HepG2 (cell line): ENCODE results near the gene C3orf18. TPM values are rescaled to one million over a fixed set of nuclear protein-coding genes. Genes with fewer than 3 reads are reported as not detected.

Experiments
- CEBPZ ChIP-seq: IDR thresholded peaks from 2 replicates; pipeline ENCODE4 v1.6.1; 2012; ENCODE audit warnings: low read length, improper control_type of control experiment
- CENPT ChIP-seq: sonication (generic); formaldehyde crosslinking; IDR thresholded peaks from 2 replicates; pipeline ENCODE4 v1.8.0; 2022; ENCODE audit warnings: low read depth, mild to moderate bottlenecking, moderate library complexity, missing genetic modification reagents
- HNF4G ChIP-seq, 2 experiments: sonication (generic) in 1 of 2; formaldehyde crosslinking in 1 of 2; IDR thresholded peaks; 2 replicates each; pipeline versions ENCODE4 v1.4.0 to v1.6.1; 2011 to 2020; ENCODE audit warnings: borderline replicate concordance in 2 of 2, low read depth in 2 of 2, mild to moderate bottlenecking in 2 of 2, low read length in 1 of 2, missing genetic modification reagents in 1 of 2, moderate library complexity in 1 of 2
- MED13 ChIP-seq: sonication (generic); formaldehyde crosslinking; IDR thresholded peaks from 2 replicates; pipeline ENCODE4 v1.5.0; 2020; ENCODE audit warnings: missing genetic modification reagents
- MYC ChIP-seq: sonication (generic); formaldehyde crosslinking; IDR thresholded peaks from 2 replicates; pipeline ENCODE4 v1.9.0; 2021; ENCODE audit warnings: missing genetic modification reagents, borderline replicate concordance
- NPAS2 ChIP-seq: sonication (generic); formaldehyde crosslinking; IDR thresholded peaks from 2 replicates; pipeline ENCODE4 v1.8.0; 2022; ENCODE audit warnings: mild to moderate bottlenecking, missing genetic modification reagents, borderline replicate concordance
- RARG ChIP-seq: sonication (generic); formaldehyde crosslinking; IDR thresholded peaks from 2 replicates; pipeline ENCODE4 v1.4.0; 2020; ENCODE audit warnings: low read depth, mild to moderate bottlenecking, missing genetic modification reagents
- RBM39 ChIP-seq: fragments of 200-400 bp; formaldehyde crosslinking; IDR thresholded peaks from one replicate; pipeline ENCODE4 v1.6.1; 2018; ENCODE audit warnings: antibody characterized with exemption, mild to moderate bottlenecking, low read depth, low read length; ENCODE audit not compliant: poor library complexity, severe bottlenecking
- SMAD1 ChIP-seq: sonication (generic); formaldehyde crosslinking; IDR thresholded peaks from 2 replicates; pipeline ENCODE4 v1.4.0; 2020; ENCODE audit warnings: missing genetic modification reagents, low read depth, mild to moderate bottlenecking, borderline replicate concordance
- SP1 ChIP-seq, 2 experiments: fragments of 450-650 bp in 1 of 2; sonication (generic) in 1 of 2; formaldehyde crosslinking in 1 of 2; IDR thresholded peaks; 2 replicates each; pipeline versions ENCODE4 v1.4.0 to v1.6.1; 2016 to 2020; ENCODE audit warnings: missing genetic modification reagents in 1 of 2
- TBP ChIP-seq: sonication (generic); formaldehyde crosslinking; IDR thresholded peaks from 2 replicates; pipeline ENCODE4 v1.5.0; 2020; ENCODE audit warnings: missing genetic modification reagents
- TCF7 ChIP-seq: sonication (generic); IDR thresholded peaks from 2 replicates; pipeline ENCODE4 v1.6.1; 2016; ENCODE audit warnings: antibody characterized with exemption, low read depth
- TP53 ChIP-seq: sonication (generic); formaldehyde crosslinking; conservative IDR thresholded peaks from 2 replicates; pipeline ENCODE4 v1.4.0; 2020; ENCODE audit warnings: missing genetic modification reagents
- ZNF143 ChIP-seq: sonication (generic); formaldehyde crosslinking; IDR thresholded peaks from 2 replicates; pipeline ENCODE4 v1.4.0; 2020; ENCODE audit warnings: missing genetic modification reagents
- ZNF17 ChIP-seq: sonication (generic); formaldehyde crosslinking; IDR thresholded peaks from 2 replicates; pipeline ENCODE4 v1.5.0; 2020; ENCODE audit warnings: mild to moderate bottlenecking, missing genetic modification reagents
- ZNF326 ChIP-seq: sonication (generic); formaldehyde crosslinking; IDR thresholded peaks from 2 replicates; pipeline ENCODE4 v1.4.0; 2020; ENCODE audit warnings: missing genetic modification reagents, borderline replicate concordance
- ZNF484 ChIP-seq: sonication (generic); formaldehyde crosslinking; IDR thresholded peaks from 2 replicates; pipeline ENCODE4 v1.5.1; 2020; ENCODE audit warnings: mild to moderate bottlenecking, low read depth, missing genetic modification reagents, borderline replicate concordance
- polyA plus RNA-seq, 8 experiments: library from polyadenylated mRNA; depleted of rRNA in 3 of 8; stranded (reverse) in 7 of 8; unstranded in 1 of 8; fragments of >200 nt; fragmentation: Illumina TruSeq in 4 of 8; extraction: Trizol in 4 of 8; gene quantifications; 2 replicates each; pipeline versions ENCODE4 v1.2.1 to v1.2.3, GENCODE V29; 2011 to 2016; ENCODE audit warnings: low read depth in 4 of 8, missing spikeins in 1 of 8, mixed read lengths in 1 of 8; ENCODE audit not compliant: insufficient read depth in 1 of 8
- total RNA-seq, 5 experiments: library from RNA; depleted of rRNA; stranded (reverse); fragments of >200 nt; fragmentation: Illumina TruSeq; extraction: Trizol; gene quantifications; 2 replicates each; pipeline ENCODE4 v1.2.3, GENCODE V29; 2016; ENCODE audit warnings: low read depth in 1 of 5
- TF ChIP-seq, protein P1 (sequence below): IDR thresholded peaks from 2 replicates; pipeline ENCODE4 v1.4.0; 2020; ENCODE audit warnings: mild to moderate bottlenecking, missing genetic modification reagents
- TF ChIP-seq, protein P2 (sequence below): sonication (generic); formaldehyde crosslinking; IDR thresholded peaks from 2 replicates; pipeline ENCODE4 v1.9.0; 2021; ENCODE audit warnings: missing genetic modification reagents, mild to moderate bottlenecking, borderline replicate concordance

The C3orf18 gene
- total and polyA plus RNA-seq, 2 of the 13 experiments (the other 11 are each of a cell fraction or from before 2014, with no cell fraction given) = 1.6 to 4.8 TPM

- TF ChIP-seq, protein P1, sequence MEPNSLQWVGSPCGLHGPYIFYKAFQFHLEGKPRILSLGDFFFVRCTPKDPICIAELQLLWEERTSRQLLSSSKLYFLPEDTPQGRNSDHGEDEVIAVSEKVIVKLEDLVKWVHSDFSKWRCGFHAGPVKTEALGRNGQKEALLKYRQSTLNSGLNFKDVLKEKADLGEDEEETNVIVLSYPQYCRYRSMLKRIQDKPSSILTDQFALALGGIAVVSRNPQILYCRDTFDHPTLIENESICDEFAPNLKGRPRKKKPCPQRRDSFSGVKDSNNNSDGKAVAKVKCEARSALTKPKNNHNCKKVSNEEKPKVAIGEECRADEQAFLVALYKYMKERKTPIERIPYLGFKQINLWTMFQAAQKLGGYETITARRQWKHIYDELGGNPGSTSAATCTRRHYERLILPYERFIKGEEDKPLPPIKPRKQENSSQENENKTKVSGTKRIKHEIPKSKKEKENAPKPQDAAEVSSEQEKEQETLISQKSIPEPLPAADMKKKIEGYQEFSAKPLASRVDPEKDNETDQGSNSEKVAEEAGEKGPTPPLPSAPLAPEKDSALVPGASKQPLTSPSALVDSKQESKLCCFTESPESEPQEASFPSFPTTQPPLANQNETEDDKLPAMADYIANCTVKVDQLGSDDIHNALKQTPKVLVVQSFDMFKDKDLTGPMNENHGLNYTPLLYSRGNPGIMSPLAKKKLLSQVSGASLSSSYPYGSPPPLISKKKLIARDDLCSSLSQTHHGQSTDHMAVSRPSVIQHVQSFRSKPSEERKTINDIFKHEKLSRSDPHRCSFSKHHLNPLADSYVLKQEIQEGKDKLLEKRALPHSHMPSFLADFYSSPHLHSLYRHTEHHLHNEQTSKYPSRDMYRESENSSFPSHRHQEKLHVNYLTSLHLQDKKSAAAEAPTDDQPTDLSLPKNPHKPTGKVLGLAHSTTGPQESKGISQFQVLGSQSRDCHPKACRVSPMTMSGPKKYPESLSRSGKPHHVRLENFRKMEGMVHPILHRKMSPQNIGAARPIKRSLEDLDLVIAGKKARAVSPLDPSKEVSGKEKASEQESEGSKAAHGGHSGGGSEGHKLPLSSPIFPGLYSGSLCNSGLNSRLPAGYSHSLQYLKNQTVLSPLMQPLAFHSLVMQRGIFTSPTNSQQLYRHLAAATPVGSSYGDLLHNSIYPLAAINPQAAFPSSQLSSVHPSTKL (CRISPR knock-in tag) = no peak; the same call in 1 of the 2 replicates
- TF ChIP-seq ZNF17 (CRISPR knock-in tag) = no peak
- TF ChIP-seq CEBPZ = no peak
- TF ChIP-seq HNF4G (IDR thresholded peaks at IDR 0.05; ENCODE audit: borderline replicate concordance, low read depth, low read length) = no peak
- TF ChIP-seq HNF4G (CRISPR knock-in tag; IDR thresholded peaks at IDR 0.05; ENCODE audit: borderline replicate concordance, low read depth) = no peak
- no peak for TF ChIP-seq TBP (CRISPR knock-in tag)
- TF ChIP-seq NPAS2 (CRISPR knock-in tag) = no peak
- TF ChIP-seq MYC (CRISPR knock-in tag) = peak; percentile 69; the same call in 1 of the 2 replicates
- TF ChIP-seq RBM39 = peak; percentile 63
- TF ChIP-seq SP1 (IDR thresholded peaks at IDR 0.05) = no peak
- TF ChIP-seq SP1 (CRISPR knock-in tag; IDR thresholded peaks at IDR 0.05) = no peak; the same call in none of the 2 replicates
- TF ChIP-seq ZNF326 = no peak
- TF ChIP-seq, protein P2, sequence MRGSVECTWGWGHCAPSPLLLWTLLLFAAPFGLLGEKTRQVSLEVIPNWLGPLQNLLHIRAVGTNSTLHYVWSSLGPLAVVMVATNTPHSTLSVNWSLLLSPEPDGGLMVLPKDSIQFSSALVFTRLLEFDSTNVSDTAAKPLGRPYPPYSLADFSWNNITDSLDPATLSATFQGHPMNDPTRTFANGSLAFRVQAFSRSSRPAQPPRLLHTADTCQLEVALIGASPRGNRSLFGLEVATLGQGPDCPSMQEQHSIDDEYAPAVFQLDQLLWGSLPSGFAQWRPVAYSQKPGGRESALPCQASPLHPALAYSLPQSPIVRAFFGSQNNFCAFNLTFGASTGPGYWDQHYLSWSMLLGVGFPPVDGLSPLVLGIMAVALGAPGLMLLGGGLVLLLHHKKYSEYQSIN (CRISPR knock-in tag) = no peak
- TF ChIP-seq TCF7 = no peak
- TF ChIP-seq MED13 = 0 out of 2 replicates have a peak, but pooled peaks have one; percentile 16
- 0 out of 2 replicates have a peak, but pooled peaks have one; percentile 28 for TF ChIP-seq TP53 (CRISPR knock-in tag)
- no peak for TF ChIP-seq ZNF484 (CRISPR knock-in tag)
- peak; percentile 48 for TF ChIP-seq ZNF143 (CRISPR knock-in tag)
- peak; percentile 67; the same call in 1 of the 2 replicates for TF ChIP-seq SMAD1 (CRISPR knock-in tag)
- TF ChIP-seq CENPT (CRISPR knock-in tag) = no peak
- no peak for TF ChIP-seq RARG (CRISPR knock-in tag)
Measured at GRCh38 chr3:50568947-50569749, 1.6 kb upstream of the C3orf18 start, which contains the start of gene HEMK1 (continued).
